IMR-90 (cell line): ENCODE measurements around the gene CNPPD1. TPM values are rescaled to one million over a fixed set of nuclear protein-coding genes. Genes with fewer than 3 reads are reported as not detected.
A peak's percentile ranks its signal among the peaks of the same experiment; 100 is the strongest.

Experiments used
- ATAC-seq: fragments of 200-7000 bp; cut with Tn5 transposase; 2 replicates; pipeline ENCODE4 v1.9.1; 2020; ENCODE audit warnings: low read depth, mild to moderate bottlenecking, moderate library complexity
- BruUV-seq: library from RNA; stranded (reverse); fragments of 400-500 nt; replicated peaks from 2 replicates; lab custom pipeline; 2021; lab: Mats Ljungman, UMichigan
- CTCF ChIA-PET: fragments of 300-600 bp; formaldehyde crosslinking; extraction: SDS; loops from one replicate; lab custom pipeline; 2021; ENCODE audit warnings: antibody characterized with exemption; lab: Yijun Ruan, JAX
- POLR2A ChIA-PET: fragments of 300-600 bp; sonication (Branson Sonifier 250); formaldehyde crosslinking; loops from one replicate; lab custom pipeline; 2022; ENCODE audit warnings: antibody characterized with exemption; ENCODE audit not compliant: unreplicated experiment; lab: Charles Lee
- DNase-seq: peaks from one replicate; pipeline ENCODE4 v3.0.0; 2013
- H2AFZ ChIP-seq: replicated peaks from 2 replicates; pipeline ENCODE3; 2013; ENCODE audit warnings: low read length, mild to moderate bottlenecking; ENCODE audit not compliant: poor library complexity
- H2AK5ac ChIP-seq: 2 replicates; pipeline ENCODE4 v1.6.1; 2013; ENCODE audit warnings: low read depth, low read length, inconsistent platforms
- H2AK9ac ChIP-seq: replicated peaks from 2 replicates; pipeline ENCODE3; 2013; ENCODE audit warnings: mild to moderate bottlenecking, low read depth, low read length, moderate library complexity; ENCODE audit not compliant: poor library complexity
- H2BK120ac ChIP-seq: 2 replicates; pipeline ENCODE4 v1.6.1; 2013; ENCODE audit warnings: low read depth, low read length, inconsistent platforms
- H2BK15ac ChIP-seq: 3 replicates; pipeline ENCODE4 v1.6.1; 2013; ENCODE audit warnings: low read depth, low read length, inconsistent platforms
- H2BK20ac ChIP-seq: 2 replicates; pipeline ENCODE4 v1.6.1; 2013; ENCODE audit warnings: low read depth, mild to moderate bottlenecking, inconsistent platforms, low read length, moderate library complexity
- H2BK5ac ChIP-seq: 2 replicates; pipeline ENCODE4 v1.6.1; 2013; ENCODE audit warnings: mild to moderate bottlenecking, low read depth, low read length, inconsistent platforms; ENCODE audit not compliant: poor library complexity, severe bottlenecking
- H3K14ac ChIP-seq: replicated peaks from 2 replicates; pipeline ENCODE4 v1.6.1; 2013; ENCODE audit warnings: low read depth, low read length, inconsistent platforms
- H3K18ac ChIP-seq: 2 replicates; pipeline ENCODE4 v1.6.1; 2013; ENCODE audit warnings: low read depth, low read length, control low read depth
- H3K23ac ChIP-seq: 2 replicates; pipeline ENCODE4 v1.6.1; 2013; ENCODE audit warnings: low read depth, low read length, inconsistent platforms
- H3K27ac ChIP-seq: 2 replicates; pipeline ENCODE4 v1.5.1; 2013; ENCODE audit warnings: mild to moderate bottlenecking, control low read depth, low read length; ENCODE audit not compliant: insufficient read depth
- H3K27me3 ChIP-seq: 2 replicates; pipeline ENCODE4 v1.6.1; 2013; ENCODE audit warnings: low read length; ENCODE audit not compliant: control insufficient read depth, insufficient read depth
- H3K36me3 ChIP-seq: 2 replicates; pipeline ENCODE4 v1.6.1; 2013; ENCODE audit warnings: low read length, mixed read lengths; ENCODE audit not compliant: control insufficient read depth, insufficient read depth
- H3K4ac ChIP-seq: 2 replicates; pipeline ENCODE4 v1.6.1; 2013; ENCODE audit warnings: low read depth, low read length, inconsistent platforms
- H3K4me1 ChIP-seq: 2 replicates; pipeline ENCODE4 v1.6.1; 2013; ENCODE audit warnings: low read length, mixed read lengths; ENCODE audit not compliant: control insufficient read depth, insufficient read depth
- H3K4me2 ChIP-seq: 2 replicates; pipeline ENCODE4 v1.6.1; 2013; ENCODE audit warnings: low read depth, mild to moderate bottlenecking, control low read depth, low read length, moderate library complexity
- H3K4me3 ChIP-seq: 2 replicates; pipeline ENCODE4 v1.5.1; 2013; ENCODE audit warnings: low read depth, mild to moderate bottlenecking, control low read depth, low read length, moderate library complexity; ENCODE audit not compliant: insufficient read depth
- H3K56ac ChIP-seq: 2 replicates; pipeline ENCODE4 v1.6.1; 2013; ENCODE audit warnings: low read length, inconsistent platforms; ENCODE audit not compliant: insufficient read depth; ENCODE audit errors: extremely low read depth
- H3K79me1 ChIP-seq, 2 experiments: 2 replicates each; pipeline ENCODE4 v1.6.1; 2013; ENCODE audit warnings: low read length in 2 of 2, inconsistent platforms in 1 of 2, low read depth in 1 of 2
- H3K9ac ChIP-seq: 2 replicates; pipeline ENCODE4 v1.6.1; 2013; ENCODE audit warnings: low read depth, low read length, control low read depth
- H3K9me1 ChIP-seq: 2 replicates; pipeline ENCODE4 v1.6.1; 2013; ENCODE audit warnings: low read length, inconsistent platforms; ENCODE audit not compliant: insufficient read depth
- H3K9me3 ChIP-seq: 2 replicates; pipeline ENCODE4 v1.6.1; 2013; ENCODE audit warnings: low read length; ENCODE audit not compliant: control insufficient read depth, insufficient read depth
- H4K20me1 ChIP-seq: 2 replicates; pipeline ENCODE4 v1.6.1; 2013; ENCODE audit warnings: low read length, inconsistent platforms; ENCODE audit not compliant: insufficient read depth
- H4K5ac ChIP-seq: 2 replicates; pipeline ENCODE4 v1.6.1; 2013; ENCODE audit warnings: mild to moderate bottlenecking, low read depth, low read length, control low read depth
- H4K8ac ChIP-seq, 2 experiments: 2 replicates each; pipeline ENCODE4 v1.6.1; 2013; ENCODE audit warnings: low read depth in 2 of 2, low read length in 2 of 2, control low read depth in 1 of 2, inconsistent platforms in 1 of 2
- H4K91ac ChIP-seq: 2 replicates; pipeline ENCODE4 v1.6.1; 2013; ENCODE audit warnings: low read depth, low read length, inconsistent platforms; ENCODE audit not compliant: insufficient read depth
- BHLHE40 ChIP-seq: fragments of 150-350 bp; IDR thresholded peaks from 2 replicates; pipeline ENCODE4 v1.6.1; 2016; ENCODE audit warnings: mild to moderate bottlenecking, low read depth, low read length
- CHD1 ChIP-seq: IDR thresholded peaks from 2 replicates; pipeline ENCODE4 v1.6.1; 2012; ENCODE audit warnings: low read depth, low read length, improper control_type of control experiment
- FOS ChIP-seq: fragments of 150-350 bp; IDR thresholded peaks from 2 replicates; pipeline ENCODE4 v1.6.1; 2016; ENCODE audit warnings: low read depth, low read length
- MAZ ChIP-seq: IDR thresholded peaks from 2 replicates; pipeline ENCODE4 v1.6.1; 2012; ENCODE audit warnings: low read depth, mild to moderate bottlenecking, low read length, improper control_type of control experiment, moderate library complexity, borderline replicate concordance
- MXI1 ChIP-seq: IDR thresholded peaks from 2 replicates; pipeline ENCODE4 v1.6.1; 2012; ENCODE audit warnings: low read depth, mild to moderate bottlenecking, low read length, moderate library complexity, borderline replicate concordance
- POLR2A ChIP-seq: IDR thresholded peaks from 2 replicates; pipeline ENCODE4 v1.6.1; 2012; ENCODE audit warnings: mild to moderate bottlenecking, low read depth, low read length
- RAD21 ChIP-seq: IDR thresholded peaks from 2 replicates; pipeline ENCODE4 v1.6.1; 2012; ENCODE audit warnings: low read length, improper control_type of control experiment
- RCOR1 ChIP-seq: IDR thresholded peaks from 2 replicates; pipeline ENCODE4 v1.6.1; 2012; ENCODE audit warnings: mild to moderate bottlenecking, low read length, improper control_type of control experiment; ENCODE audit not compliant: insufficient replicate concordance
- WGBS, 2 experiments: methylation state at CpG; one replicate each; pipeline versions ENCODE4 v1.1.5 to v1.1.7; 2013; ENCODE audit warnings: missing lambda C conversion rate in 2 of 2; ENCODE audit not compliant: insufficient read length in 1 of 2; ENCODE audit errors: extremely low coverage in 2 of 2; 5-methylcytosine and 5-hydroxymethylcytosine counted together
- dilution Hi-C: fragments of 300-500 bp; cut with HindIII; formaldehyde crosslinking; loops from one replicate; pipeline ENCODE4 v1.14.3; 2018; ENCODE audit warnings: low sequenced_read_pairs; ENCODE audit not compliant: unreplicated experiment
- in situ Hi-C: fragments of 300-500 bp; cut with MboI; formaldehyde crosslinking; loops from 3 replicates; pipeline ENCODE4 v1.14.3; 2019; ENCODE audit warnings: low sequenced_read_pairs, inconsistent platforms, mixed read lengths
- intact Hi-C: fragments of 100-400 bp; cut with micrococcal nuclease; formaldehyde crosslinking; loops from 2 replicates; pipeline ENCODE4 v1.10.0; 2022
- polyA plus RNA-seq, 3 experiments: library from polyadenylated mRNA; depleted of rRNA; stranded (reverse); fragments of >200 nt; gene quantifications; 2 replicates each; pipeline ENCODE4 v1.2.3, GENCODE V29; 2012; ENCODE audit warnings: low replicate concordance in 1 of 3
- total RNA-seq: library from RNA; depleted of rRNA; stranded (reverse); fragments of >200 nt; gene quantifications from 2 replicates; pipeline ENCODE4 v1.2.3, GENCODE V29; 2012
- TF ChIP-seq, protein P1 (sequence below): fragments of 150-350 bp; IDR thresholded peaks from 2 replicates; pipeline ENCODE4 v1.6.1; 2016; ENCODE audit warnings: low read depth, mild to moderate bottlenecking, low read length, moderate library complexity, borderline replicate concordance
- TF ChIP-seq, protein P2 (sequence below): conservative IDR thresholded peaks from 2 replicates; pipeline ENCODE4 v1.5.1; 2012; ENCODE audit warnings: mild to moderate bottlenecking, low read depth, low read length, improper control_type of control experiment
- TF ChIP-seq, protein P3 (sequence below): fragments of 150-350 bp; IDR thresholded peaks from 2 replicates; pipeline ENCODE4 v1.6.1; 2017; ENCODE audit warnings: mild to moderate bottlenecking, antibody characterized with exemption, low read length, low read depth

Gene CNPPD1
- total and polyA plus RNA-seq, 2 of the 4 experiments (the other 2 are of a cell fraction), result 11.1 to 29.2 TPM

DNA sequence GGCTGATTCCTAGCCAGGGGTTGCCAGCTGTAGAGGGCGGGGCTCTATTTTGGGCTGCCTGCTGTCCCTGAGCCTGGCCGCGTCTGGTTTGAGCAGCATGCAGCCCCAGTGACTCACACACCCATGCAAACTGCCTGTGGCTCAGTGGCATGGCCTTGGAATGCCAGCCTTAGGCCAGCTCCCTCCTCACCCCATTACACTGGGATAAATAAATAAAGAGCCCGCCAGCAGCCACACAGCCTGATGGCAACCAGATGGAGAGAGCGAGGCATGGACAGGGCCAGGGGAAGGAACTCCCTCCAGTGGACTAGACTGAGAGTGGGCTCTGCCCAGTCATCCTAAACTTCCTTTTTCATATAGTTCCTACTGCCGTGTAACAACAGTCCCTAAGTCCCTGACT, 34.4 kb downstream of the CNPPD1 start:
- no peak overlapping the region for H3K23ac ChIP-seq
- ChIA-PET POLR2A (no interaction called here), CTCF (interaction anchor here (0.6 to 1.9 kb wide), 6 partner anchors 17 to 113 kb away, joined by 3 to 7 read pairs (median 4); no protein-coding TSS in a partner anchor)
- no peaks in the 10 kb centered on the region for H3K27me3 ChIP-seq
- no peak overlapping the region for H4K5ac ChIP-seq
- H2BK120ac ChIP-seq, result no peak overlapping the region
- no peak overlapping the region for H2BK20ac ChIP-seq
- H4K20me1 ChIP-seq, result no peaks in the 10 kb centered on the region
- no peaks in the 10 kb centered on the region for H3K9me3 ChIP-seq
- no peak overlapping the region for H2BK5ac ChIP-seq
- H3K14ac ChIP-seq, result 0 out of 2 replicates have a peak overlapping the region, but pooled peaks have one; percentile 11
- H3K4ac ChIP-seq, result no peak overlapping the region
- peak; percentile 98 for ATAC-seq
- no peak overlapping the region for H3K4me2 ChIP-seq
- H3K36me3 ChIP-seq, result peaks cover 12% of the 10 kb centered on the region
- H3K9me1 ChIP-seq, result peaks cover 3% of the 10 kb centered on the region; the same call in 1 of the 2 replicates
- H3K4me3 ChIP-seq, result no peak overlapping the region
- no peak overlapping the region for H3K9ac ChIP-seq
- no peak overlapping the region; the same call in 1 of the 2 replicates for H3K56ac ChIP-seq
- no peaks in the 10 kb centered on the region; a peak in 1 of 4 replicates for H3K79me1 ChIP-seq
- DNase-seq, result peak; percentile 67
- H4K91ac ChIP-seq, result no peak overlapping the region
- peak overlapping the region; percentile 8 for H2AFZ ChIP-seq
- TF ChIP-seq RAD21 (0 out of 2 replicates have a peak, but pooled peaks have one; percentile 10), RCOR1 (no peak), FOS (peak; percentile 45; the same call in 1 of the 2 replicates), POLR2A (no peak), MXI1 (peak; percentile 70; the same call in 1 of the 2 replicates), MAZ (no peak), CHD1 (no peak), BHLHE40 (no peak; the same call in 1 of the 2 replicates)
- TF ChIP-seq, protein P1, sequence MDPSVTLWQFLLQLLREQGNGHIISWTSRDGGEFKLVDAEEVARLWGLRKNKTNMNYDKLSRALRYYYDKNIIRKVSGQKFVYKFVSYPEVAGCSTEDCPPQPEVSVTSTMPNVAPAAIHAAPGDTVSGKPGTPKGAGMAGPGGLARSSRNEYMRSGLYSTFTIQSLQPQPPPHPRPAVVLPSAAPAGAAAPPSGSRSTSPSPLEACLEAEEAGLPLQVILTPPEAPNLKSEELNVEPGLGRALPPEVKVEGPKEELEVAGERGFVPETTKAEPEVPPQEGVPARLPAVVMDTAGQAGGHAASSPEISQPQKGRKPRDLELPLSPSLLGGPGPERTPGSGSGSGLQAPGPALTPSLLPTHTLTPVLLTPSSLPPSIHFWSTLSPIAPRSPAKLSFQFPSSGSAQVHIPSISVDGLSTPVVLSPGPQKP, result no peak
- TF ChIP-seq, protein P2, sequence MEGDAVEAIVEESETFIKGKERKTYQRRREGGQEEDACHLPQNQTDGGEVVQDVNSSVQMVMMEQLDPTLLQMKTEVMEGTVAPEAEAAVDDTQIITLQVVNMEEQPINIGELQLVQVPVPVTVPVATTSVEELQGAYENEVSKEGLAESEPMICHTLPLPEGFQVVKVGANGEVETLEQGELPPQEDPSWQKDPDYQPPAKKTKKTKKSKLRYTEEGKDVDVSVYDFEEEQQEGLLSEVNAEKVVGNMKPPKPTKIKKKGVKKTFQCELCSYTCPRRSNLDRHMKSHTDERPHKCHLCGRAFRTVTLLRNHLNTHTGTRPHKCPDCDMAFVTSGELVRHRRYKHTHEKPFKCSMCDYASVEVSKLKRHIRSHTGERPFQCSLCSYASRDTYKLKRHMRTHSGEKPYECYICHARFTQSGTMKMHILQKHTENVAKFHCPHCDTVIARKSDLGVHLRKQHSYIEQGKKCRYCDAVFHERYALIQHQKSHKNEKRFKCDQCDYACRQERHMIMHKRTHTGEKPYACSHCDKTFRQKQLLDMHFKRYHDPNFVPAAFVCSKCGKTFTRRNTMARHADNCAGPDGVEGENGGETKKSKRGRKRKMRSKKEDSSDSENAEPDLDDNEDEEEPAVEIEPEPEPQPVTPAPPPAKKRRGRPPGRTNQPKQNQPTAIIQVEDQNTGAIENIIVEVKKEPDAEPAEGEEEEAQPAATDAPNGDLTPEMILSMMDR, result peak; percentile 33; the same call in 1 of the 2 replicates
- TF ChIP-seq, protein P3, sequence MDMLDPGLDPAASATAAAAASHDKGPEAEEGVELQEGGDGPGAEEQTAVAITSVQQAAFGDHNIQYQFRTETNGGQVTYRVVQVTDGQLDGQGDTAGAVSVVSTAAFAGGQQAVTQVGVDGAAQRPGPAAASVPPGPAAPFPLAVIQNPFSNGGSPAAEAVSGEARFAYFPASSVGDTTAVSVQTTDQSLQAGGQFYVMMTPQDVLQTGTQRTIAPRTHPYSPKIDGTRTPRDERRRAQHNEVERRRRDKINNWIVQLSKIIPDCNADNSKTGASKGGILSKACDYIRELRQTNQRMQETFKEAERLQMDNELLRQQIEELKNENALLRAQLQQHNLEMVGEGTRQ, result no peak
- intact Hi-C loops (no loop called here), in situ Hi-C loops (no loop called here), dilution Hi-C loops (no loop called here)
- BruUV-seq, result no TSS peak
- H3K4me1 ChIP-seq, result peaks cover 5% of the 10 kb centered on the region
- H2BK15ac ChIP-seq, result no peak overlapping the region
- peak overlapping the region; percentile 5 for H2AK9ac ChIP-seq
- H3K18ac ChIP-seq, result no peak overlapping the region
- 80% methylated on average over 1 of the region's 6 CpGs; no CpG with 5 or more reads in 1 of the 2 experiments for WGBS, 2 experiments
- H4K8ac ChIP-seq, result no peak overlapping the region
- H3K27ac ChIP-seq, result no peak overlapping the region
- no peak overlapping the region for H2AK5ac ChIP-seq
